Nucleus accumbens (tissue), 56 donors: ENCODE data around the gene ANK2.

Experiments
- DNase-seq, 56 donors: peaks; one replicate each; lab custom pipeline; 2025; lab: John Stamatoyannopoulos, UW

The ANK2 gene

GRCh38 chr4:113375964-113376666 lies 326.7 kb downstream of the ANK2 start:
- DNase-seq = no peak

GRCh38 chr4:113378836-113379235 lies 329.4 kb downstream of the ANK2 start:
- no peak for DNase-seq

GRCh38 chr4:113382704-113383103 lies 333.3 kb downstream of the ANK2 start:
- no peak for DNase-seq

- peak in 2 of 56 donors; percentile 6 to 11 for DNase-seq
Measured at GRCh38 chr4:113383111-113383785, 333.8 kb downstream of the ANK2 start.

- peak in 1 of 56 donors; percentile 52 for DNase-seq
Measured at GRCh38 chr4:113384600-113384999, 335.1 kb downstream of the ANK2 start.

- no peak for DNase-seq
Measured at GRCh38 chr4:113385281-113385899, 335.9 kb downstream of the ANK2 start.

- DNase-seq = no peak
Measured at GRCh38 chr4:113389160-113389559, 339.7 kb downstream of the ANK2 start.

GRCh38 chr4:113390850-113391249 lies 341.4 kb downstream of the ANK2 start:
- no peak for DNase-seq

GRCh38 chr4:113394108-113394729 lies 344.8 kb downstream of the ANK2 start:
- no peak for DNase-seq

- DNase-seq = peak in 43 of 56 donors; percentile 3 to 79 (median 38)
Measured at GRCh38 chr4:113394730-113395530, 345.5 kb downstream of the ANK2 start.

GRCh38 chr4:113397114-113397701 lies 347.8 kb downstream of the ANK2 start:
- no peak for DNase-seq

- no peak for DNase-seq
Measured at GRCh38 chr4:113398441-113399143, 349.1 kb downstream of the ANK2 start.

GRCh38 chr4:113404167-113404571 lies 354.7 kb downstream of the ANK2 start:
- no peak for DNase-seq

- no peak for DNase-seq
Measured at GRCh38 chr4:113404841-113405240, 355.4 kb downstream of the ANK2 start.

- no peak for DNase-seq
Measured at GRCh38 chr4:113405874-113406722, 356.6 kb downstream of the ANK2 start.

- DNase-seq = no peak
Measured at GRCh38 chr4:113406723-113407016, 357.2 kb downstream of the ANK2 start.

GRCh38 chr4:113407409-113407808 lies 358.0 kb downstream of the ANK2 start:
- DNase-seq = no peak

- no peak for DNase-seq
Measured at GRCh38 chr4:113409181-113409580, 359.7 kb downstream of the ANK2 start.

GRCh38 chr4:113410686-113411085 lies 361.2 kb downstream of the ANK2 start:
- DNase-seq = no peak
